MM.1S (cell line): ENCODE measurements around the gene PCNT.

ENCODE experiments used
- DNase-seq: peaks from one replicate; pipeline ENCODE4 v3.0.0-alpha.2; 2015
- H2AFZ ChIP-seq: fragments of 300-600 bp; sonication (generic); 2 replicates; pipeline ENCODE4 v1.6.0; 2016; ENCODE audit warnings: antibody characterized with exemption, low read length
- H3F3A ChIP-seq: fragments of 300-600 bp; sonication (generic); 2 replicates; pipeline ENCODE4 v1.6.1; 2016; ENCODE audit warnings: mild to moderate bottlenecking, antibody characterized with exemption, low read length, moderate library complexity, mixed read lengths; ENCODE audit not compliant: insufficient read depth
- H3K27ac ChIP-seq: fragments of 300-600 bp; sonication (generic); 2 replicates; pipeline ENCODE4 v1.5.1; 2016; ENCODE audit warnings: mild to moderate bottlenecking, low read length
- H3K27me3 ChIP-seq: fragments of 300-600 bp; sonication (generic); replicated peaks from 2 replicates; pipeline ENCODE4 v1.6.0; 2016; ENCODE audit warnings: low read length; ENCODE audit not compliant: insufficient read depth
- H3K36me3 ChIP-seq: fragments of 300-600 bp; sonication (generic); replicated peaks from 2 replicates; pipeline ENCODE4 v1.6.1; 2016; ENCODE audit warnings: mild to moderate bottlenecking, low read length, mixed read lengths; ENCODE audit not compliant: insufficient read depth
- H3K4me1 ChIP-seq: fragments of 300-600 bp; sonication (generic); 2 replicates; pipeline ENCODE4 v1.6.1; 2016; ENCODE audit warnings: low read length, mixed read lengths
- H3K4me2 ChIP-seq: fragments of 300-600 bp; sonication (generic); 2 replicates; pipeline ENCODE4 v1.6.0; 2016; ENCODE audit warnings: low read depth, low read length
- H3K4me3 ChIP-seq: fragments of 300-600 bp; sonication (generic); 2 replicates; pipeline ENCODE4 v1.5.1; 2016; ENCODE audit warnings: low read length, mixed read lengths
- H3K79me2 ChIP-seq: fragments of 300-600 bp; sonication (generic); 2 replicates; pipeline ENCODE4 v1.6.1; 2016; ENCODE audit warnings: mixed run types, low read length, mixed read lengths
- H3K9ac ChIP-seq: fragments of 300-600 bp; sonication (generic); 2 replicates; pipeline ENCODE4 v1.6.1; 2016; ENCODE audit warnings: low read length, mixed read lengths
- H3K9me2 ChIP-seq: fragments of 300-600 bp; sonication (generic); replicated peaks from 2 replicates; pipeline ENCODE4 v1.6.1; 2016; ENCODE audit warnings: mild to moderate bottlenecking, low read length, mixed read lengths; ENCODE audit not compliant: insufficient read depth
- H3K9me3 ChIP-seq: fragments of 300-600 bp; sonication (generic); replicated peaks from 2 replicates; pipeline ENCODE4 v1.6.1; 2016; ENCODE audit warnings: mild to moderate bottlenecking, low read length, mixed read lengths; ENCODE audit not compliant: insufficient read depth
- H4K20me1 ChIP-seq: fragments of 300-600 bp; sonication (generic); 2 replicates; pipeline ENCODE4 v1.6.1; 2016; ENCODE audit warnings: mild to moderate bottlenecking, low read length, moderate library complexity, mixed read lengths; ENCODE audit not compliant: insufficient read depth
- EZH2 ChIP-seq: fragments of 300-600 bp; sonication (generic); optimal IDR thresholded peaks from 2 replicates; pipeline ENCODE3; 2017; ENCODE audit warnings: low read depth, mild to moderate bottlenecking, antibody characterized with exemption, low read length, mixed read lengths
- EZH2phosphoT487 ChIP-seq: fragments of 300-600 bp; sonication (generic); IDR thresholded peaks from 2 replicates; pipeline ENCODE4 v1.6.1; 2018; ENCODE audit warnings: antibody characterized with exemption, low read length
- TF ChIP-seq, protein P1 (sequence below): fragments of 300-600 bp; sonication (generic); IDR thresholded peaks from 2 replicates; pipeline ENCODE4 v1.5.1; 2016; ENCODE audit warnings: antibody characterized with exemption, low read length, mixed read lengths

Gene PCNT

DNA sequence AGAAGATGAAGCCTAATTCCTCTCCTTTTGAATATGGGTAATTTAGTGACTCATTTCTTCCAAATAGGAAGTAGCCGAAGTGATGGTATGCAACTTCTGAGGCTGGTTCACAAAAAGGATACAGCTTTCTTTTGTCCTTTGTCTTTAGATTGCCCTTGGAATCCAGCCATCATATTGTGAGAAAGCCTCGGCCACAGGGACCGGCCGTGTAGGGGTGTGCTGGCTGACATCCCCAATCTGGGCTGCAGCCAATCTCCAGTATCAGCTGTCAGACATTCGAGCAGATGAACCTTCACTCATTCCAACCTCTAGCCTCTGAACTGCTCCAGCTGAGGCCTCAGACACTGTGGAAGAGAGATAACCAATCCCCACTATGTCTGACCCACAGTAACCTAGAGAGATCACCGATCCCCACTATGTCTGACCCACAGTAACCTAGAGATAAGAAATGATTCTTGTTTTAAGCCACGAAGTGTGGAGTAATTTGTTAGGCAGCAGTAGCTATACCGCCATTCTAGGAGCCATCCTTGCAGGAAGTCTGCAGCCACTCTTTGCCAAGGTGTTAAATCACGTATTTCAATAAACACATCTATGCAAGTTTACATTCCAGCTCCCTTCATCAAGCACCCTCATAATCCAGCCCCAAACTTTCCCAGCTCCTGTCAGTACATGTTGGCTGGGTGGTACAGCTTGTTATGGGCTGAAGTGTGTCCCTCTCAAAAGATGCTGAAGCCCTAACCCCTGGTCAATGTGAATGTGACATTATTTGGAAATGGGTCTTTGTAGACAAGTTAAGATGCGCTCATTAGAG lies 131.8 kb downstream of the PCNT start:
- Histone ChIP-seq H3F3A (peaks cover 4% of the 10 kb centered on the region; the same call in 1 of the 2 replicates), H3K9me2 (no peaks in the 10 kb centered on the region), H3K79me2 (peaks cover 75% of the 10 kb centered on the region), H3K4me1 (peaks cover 13% of the 10 kb centered on the region; the same call in 1 of the 2 replicates), H3K4me2 (no peak overlapping the region), H3K4me3 (no peak overlapping the region), H4K20me1 (no peaks in the 10 kb centered on the region), H3K9ac (no peak overlapping the region), H3K36me3 (no peaks in the 10 kb centered on the region), H3K9me3 (no peaks in the 10 kb centered on the region), H2AFZ (no peak overlapping the region), H3K27me3 (no peaks in the 10 kb centered on the region), H3K27ac (no peak overlapping the region)
- no peak for TF ChIP-seq EZH2phosphoT487
- no peak for DNase-seq

DNA sequence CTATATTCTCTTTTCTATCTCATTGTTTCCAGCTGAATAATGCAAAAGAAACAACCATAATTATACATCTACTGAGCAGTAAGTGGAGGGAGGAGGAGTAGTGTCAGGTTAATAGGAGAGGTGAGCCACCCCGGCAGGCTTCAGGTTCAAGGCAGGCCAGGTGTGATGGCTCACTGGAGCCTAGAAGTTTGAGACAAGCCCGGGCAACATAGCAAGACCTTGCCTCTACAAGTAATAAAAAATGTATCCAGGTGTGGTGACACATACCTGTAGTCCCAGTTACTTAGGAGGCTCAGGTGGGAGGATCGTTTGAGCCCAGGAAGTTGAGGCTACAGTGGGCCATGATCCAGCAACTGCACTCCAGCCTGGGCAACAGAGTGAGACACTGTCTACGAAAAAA lies 132.8 kb downstream of the PCNT start:
- TF ChIP-seq EZH2 (no peak), EZH2phosphoT487 (no peak)
- TF ChIP-seq, protein P1, sequence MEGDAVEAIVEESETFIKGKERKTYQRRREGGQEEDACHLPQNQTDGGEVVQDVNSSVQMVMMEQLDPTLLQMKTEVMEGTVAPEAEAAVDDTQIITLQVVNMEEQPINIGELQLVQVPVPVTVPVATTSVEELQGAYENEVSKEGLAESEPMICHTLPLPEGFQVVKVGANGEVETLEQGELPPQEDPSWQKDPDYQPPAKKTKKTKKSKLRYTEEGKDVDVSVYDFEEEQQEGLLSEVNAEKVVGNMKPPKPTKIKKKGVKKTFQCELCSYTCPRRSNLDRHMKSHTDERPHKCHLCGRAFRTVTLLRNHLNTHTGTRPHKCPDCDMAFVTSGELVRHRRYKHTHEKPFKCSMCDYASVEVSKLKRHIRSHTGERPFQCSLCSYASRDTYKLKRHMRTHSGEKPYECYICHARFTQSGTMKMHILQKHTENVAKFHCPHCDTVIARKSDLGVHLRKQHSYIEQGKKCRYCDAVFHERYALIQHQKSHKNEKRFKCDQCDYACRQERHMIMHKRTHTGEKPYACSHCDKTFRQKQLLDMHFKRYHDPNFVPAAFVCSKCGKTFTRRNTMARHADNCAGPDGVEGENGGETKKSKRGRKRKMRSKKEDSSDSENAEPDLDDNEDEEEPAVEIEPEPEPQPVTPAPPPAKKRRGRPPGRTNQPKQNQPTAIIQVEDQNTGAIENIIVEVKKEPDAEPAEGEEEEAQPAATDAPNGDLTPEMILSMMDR = no peak
- Histone ChIP-seq H3K9me2 (no peaks in the 10 kb centered on the region), H3K36me3 (no peaks in the 10 kb centered on the region), H2AFZ (no peak overlapping the region), H3K4me1 (peaks cover 13% of the 10 kb centered on the region; the same call in 1 of the 2 replicates), H3K79me2 (peaks cover 76% of the 10 kb centered on the region), H3K9me3 (no peaks in the 10 kb centered on the region), H3K9ac (no peak overlapping the region), H3K4me2 (peak overlapping the region; percentile 81; the same call in 1 of the 2 replicates), H4K20me1 (no peaks in the 10 kb centered on the region), H3K27me3 (no peaks in the 10 kb centered on the region), H3F3A (peaks cover 4% of the 10 kb centered on the region; the same call in 1 of the 2 replicates), H3K27ac (no peak overlapping the region), H3K4me3 (no peak overlapping the region)
- DNase-seq = no peak

DNA sequence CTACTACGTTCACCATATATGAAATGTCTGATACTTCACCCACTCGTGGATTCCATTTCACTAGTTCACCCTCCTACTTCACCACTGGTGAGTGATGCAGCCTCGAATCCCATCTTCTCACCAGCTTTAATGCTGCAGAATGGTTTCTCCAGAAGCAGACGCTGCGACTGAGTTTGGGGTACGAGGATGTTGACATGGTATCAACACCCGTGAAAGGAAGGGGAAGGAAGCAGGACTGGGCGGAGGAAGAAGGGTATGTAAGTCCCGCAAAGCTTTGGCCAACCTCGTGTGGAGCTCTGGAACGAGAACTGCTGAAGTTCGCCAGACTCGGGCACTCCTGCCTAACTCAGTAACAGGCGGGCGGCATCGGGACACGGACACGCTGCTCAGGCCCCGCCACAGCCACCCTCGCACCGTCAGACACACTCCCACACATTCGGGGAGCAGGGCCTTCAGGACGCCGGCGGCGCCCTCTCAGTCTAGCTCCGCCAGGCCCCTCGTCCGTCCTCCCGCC lies 133.9 kb downstream of the PCNT start:
- no peak for TF ChIP-seq EZH2
- no peak for TF ChIP-seq EZH2phosphoT487
- TF ChIP-seq, protein P1 = no peak
- H3F3A ChIP-seq = peaks cover 4% of the 10 kb centered on the region; the same call in 1 of the 2 replicates
- peaks cover 81% of the 10 kb centered on the region for H3K79me2 ChIP-seq
- no peaks in the 10 kb centered on the region for H3K9me3 ChIP-seq
- peak overlapping the region; percentile 81 for H3K4me2 ChIP-seq
- H3K9ac ChIP-seq = peak overlapping the region; percentile 97
- H3K36me3 ChIP-seq = no peaks in the 10 kb centered on the region
- H2AFZ ChIP-seq = peak overlapping the region; percentile 97
- H3K27ac ChIP-seq = peak overlapping the region; percentile 87
- H3K4me3 ChIP-seq = peak overlapping the region; percentile 96
- peak; percentile 59 for DNase-seq
- no peaks in the 10 kb centered on the region for H4K20me1 ChIP-seq
- H3K27me3 ChIP-seq = no peaks in the 10 kb centered on the region
- H3K9me2 ChIP-seq = no peaks in the 10 kb centered on the region
- H3K4me1 ChIP-seq = peaks cover 13% of the 10 kb centered on the region; the same call in 1 of the 2 replicates
